DMS53 treated with DMSO at 0.1 percent for 48 hours (cell line): Measurements from ENCODE around the gene NTSR2.

Experiments
- DNase-seq: peaks from one replicate; lab custom pipeline; 2025; ENCODE audit not compliant: unreplicated experiment; lab: John Stamatoyannopoulos, UW

The NTSR2 gene

GRCh38 chr2:11699686-11700670 is 30.0 kb upstream of the NTSR2 start:
- DNase-seq: no peak

GRCh38 chr2:11698009-11698922 is 28.3 kb upstream of the NTSR2 start:
- no peak for DNase-seq

GRCh38 chr2:11697103-11697871 is 27.3 kb upstream of the NTSR2 start:
- DNase-seq: no peak

- no peak for DNase-seq
These were observed 26.7 kb upstream of the NTSR2 start for GRCh38 chr2:11696736-11697102.

GRCh38 chr2:11695576-11695975 is 25.6 kb upstream of the NTSR2 start:
- no peak for DNase-seq

GRCh38 chr2:11692966-11693521 is 23.0 kb upstream of the NTSR2 start:
- DNase-seq: peak; percentile 45

- no peak for DNase-seq
These were observed 21.2 kb upstream of the NTSR2 start for GRCh38 chr2:11691076-11691660.

- DNase-seq: peak; percentile 28
These were observed 18.5 kb upstream of the NTSR2 start for GRCh38 chr2:11688222-11689069.

- no peak for DNase-seq
These were observed 17.7 kb upstream of the NTSR2 start for GRCh38 chr2:11687736-11688135.

- DNase-seq: no peak
These were observed 16.0 kb upstream of the NTSR2 start for GRCh38 chr2:11685906-11686470.

GRCh38 chr2:11684894-11685460 is 15.0 kb upstream of the NTSR2 start:
- DNase-seq: no peak

GRCh38 chr2:11683966-11684365 is 14.0 kb upstream of the NTSR2 start:
- no peak for DNase-seq

GRCh38 chr2:11683476-11683875 is 13.5 kb upstream of the NTSR2 start:
- DNase-seq: no peak

GRCh38 chr2:11682590-11682915 is 12.6 kb upstream of the NTSR2 start:
- no peak for DNase-seq

- peak; percentile 53 for DNase-seq
These were observed 12.0 kb upstream of the NTSR2 start for GRCh38 chr2:11681722-11682589.

GRCh38 chr2:11680901-11681721 is 11.1 kb upstream of the NTSR2 start:
- no peak for DNase-seq
